ENCODE measurements around the gene SHBG.

GRCh38 chr17:7618608-7619007, 11.3 kb upstream of the SHBG start:
- no peak for TF ChIP-seq CTCF (IDR thresholded peaks at IDR 0.05)
- no peak for TF ChIP-seq POLR2A (IDR thresholded peaks at IDR 0.05; ENCODE audit: low read depth)
- no peak for TF ChIP-seq EP300 (IDR thresholded peaks at IDR 0.05)

Data from esophagus muscularis mucosa (tissue), 4 donors.